Right forelimb (tissue), 1 donor: ENCODE results near the gene RAB35.
A peak's percentile ranks its signal among the peaks of the same experiment; 100 is the strongest.

ENCODE experiments used
- DNase-seq: peaks from one replicate; pipeline ENCODE4 v3.0.0-alpha.2; 2018

Gene RAB35

GRCh38 chr12:120102189-120103043 lies 14.1 kb downstream of the RAB35 start:
- DNase-seq = no peak

GRCh38 chr12:120101617-120102016 lies 14.9 kb downstream of the RAB35 start:
- no peak for DNase-seq

- DNase-seq = no peak
Observed at GRCh38 chr12:120101182-120101581, 15.4 kb downstream of the RAB35 start.

GRCh38 chr12:120100630-120101029 lies 15.9 kb downstream of the RAB35 start:
- DNase-seq = peak; percentile 61

GRCh38 chr12:120099738-120100137 lies 16.8 kb downstream of the RAB35 start:
- DNase-seq = no peak

GRCh38 chr12:120098756-120099470 lies 17.6 kb downstream of the RAB35 start:
- DNase-seq = no peak

GRCh38 chr12:120096671-120097202 lies 19.8 kb downstream of the RAB35 start:
- no peak for DNase-seq

- DNase-seq = no peak
Observed at GRCh38 chr12:120095736-120096135, 20.8 kb downstream of the RAB35 start.

- no peak for DNase-seq
Observed at GRCh38 chr12:120095331-120095730, 21.2 kb downstream of the RAB35 start.

GRCh38 chr12:120094485-120094884 lies 22.1 kb downstream of the RAB35 start:
- no peak for DNase-seq

- no peak for DNase-seq
Observed at GRCh38 chr12:120093592-120094355, 22.8 kb downstream of the RAB35 start.

GRCh38 chr12:120093336-120093591 lies 23.3 kb downstream of the RAB35 start:
- DNase-seq = no peak

GRCh38 chr12:120092551-120093335 lies 23.8 kb downstream of the RAB35 start:
- no peak for DNase-seq

- DNase-seq = no peak
Observed at GRCh38 chr12:120091371-120092090, 25.0 kb downstream of the RAB35 start.

- DNase-seq = no peak
Observed at GRCh38 chr12:120090626-120091295, 25.8 kb downstream of the RAB35 start.

GRCh38 chr12:120090206-120090605 lies 26.3 kb downstream of the RAB35 start:
- DNase-seq = no peak

GRCh38 chr12:120089796-120090195 lies 26.8 kb downstream of the RAB35 start:
- DNase-seq = no peak

GRCh38 chr12:120089105-120089504 lies 27.4 kb downstream of the RAB35 start:
- DNase-seq = no peak

GRCh38 chr12:120086801-120087621 lies 29.5 kb downstream of the RAB35 start:
- peak; percentile 98 for DNase-seq

GRCh38 chr12:120085920-120086645 lies 30.5 kb downstream of the RAB35 start:
- DNase-seq = no peak
